A673 (cell line): Measurements from ENCODE around the gene SMCO1. TPM values are rescaled to one million over a fixed set of nuclear protein-coding genes. Genes with fewer than 3 reads are reported as not detected.

Experiments
- BruUV-seq: library from RNA; stranded (reverse); fragments of 400-500 nt; replicated peaks from 2 replicates; lab custom pipeline; 2021; lab: Mats Ljungman, UMichigan
- CTCF ChIA-PET: fragments of 300-600 bp; sonication (Branson Sonifier 250); formaldehyde crosslinking; loops from one replicate; lab custom pipeline; 2022; ENCODE audit warnings: antibody characterized with exemption; lab: Charles Lee
- POLR2A ChIA-PET: fragments of 300-600 bp; sonication (Branson Sonifier 250); formaldehyde crosslinking; loops from one replicate; lab custom pipeline; 2022; ENCODE audit warnings: antibody characterized with exemption; ENCODE audit not compliant: low non-redundant PET; lab: Charles Lee
- DNase-seq: peaks from one replicate; pipeline ENCODE4 v3.0.0-alpha.2; 2015; ENCODE audit warnings: low spot score
- H3K27ac ChIP-seq: fragments of 200-600 bp; sonication (generic); 2 replicates; pipeline ENCODE4 v1.5.1; 2016; ENCODE audit warnings: mixed run types, low read depth, mild to moderate bottlenecking, mixed read lengths, antibody characterized with exemption, low read length; ENCODE audit not compliant: poor library complexity, severe bottlenecking
- H3K27me3 ChIP-seq: fragments of 200-600 bp; sonication (generic); replicated peaks from 2 replicates; pipeline ENCODE4 v1.6.1; 2017; ENCODE audit warnings: mixed run types, low read depth, mild to moderate bottlenecking, mixed read lengths, antibody characterized with exemption, low read length; ENCODE audit not compliant: insufficient read depth, poor library complexity
- H3K36me3 ChIP-seq: fragments of 200-600 bp; sonication (generic); 2 replicates; pipeline ENCODE4 v1.6.1; 2016; ENCODE audit warnings: mixed run types, mild to moderate bottlenecking, mixed read lengths, antibody characterized with exemption, low read length; ENCODE audit not compliant: insufficient read depth, poor library complexity, severe bottlenecking
- H3K4me1 ChIP-seq: fragments of 200-600 bp; sonication (generic); 2 replicates; pipeline ENCODE4 v1.6.1; 2017; ENCODE audit warnings: mixed run types, mild to moderate bottlenecking, mixed read lengths, antibody characterized with exemption, low read length; ENCODE audit not compliant: insufficient read depth, poor library complexity, severe bottlenecking
- H3K4me3 ChIP-seq: fragments of 200-600 bp; sonication (generic); 2 replicates; pipeline ENCODE4 v1.5.1; 2016; ENCODE audit warnings: low read depth, mixed run types, mild to moderate bottlenecking, mixed read lengths, low read length; ENCODE audit not compliant: poor library complexity, severe bottlenecking
- H3K9me3 ChIP-seq: fragments of 200-600 bp; sonication (generic); 2 replicates; pipeline ENCODE4 v1.6.1; 2016; ENCODE audit warnings: mixed run types, low read depth, mild to moderate bottlenecking, mixed read lengths, antibody characterized with exemption, low read length; ENCODE audit not compliant: poor library complexity, severe bottlenecking
- CTCF ChIP-seq: fragments of 300-800, 200-600 bp; sonication (generic); conservative IDR thresholded peaks from 2 replicates; pipeline ENCODE4 v1.5.1; 2017; ENCODE audit warnings: low read depth, mild to moderate bottlenecking, antibody characterized with exemption, low read length, moderate library complexity, mixed read lengths
- EZH2 ChIP-seq: fragments of 200-600 bp; sonication (generic); IDR thresholded peaks from 2 replicates; pipeline ENCODE4 v1.6.1; 2017; ENCODE audit warnings: borderline replicate concordance, low read depth, mild to moderate bottlenecking, mixed read lengths, antibody characterized with exemption, low read length; ENCODE audit not compliant: poor library complexity, severe bottlenecking
- intact Hi-C: fragments of 100-400 bp; cut with micrococcal nuclease; formaldehyde crosslinking; loops from one replicate; pipeline ENCODE4 v1.10.0; 2022; ENCODE audit not compliant: unreplicated experiment
- total RNA-seq: library from RNA; stranded (reverse); gene quantifications from 2 replicates; pipeline ENCODE4 v1.2.3, GENCODE V29; 2021

Gene SMCO1
- total RNA-seq, 1 experiment from 2014 or later, result not detected

GRCh38 chr3:196541684-196542445 lies 26.7 kb upstream of the SMCO1 start:
- Histone ChIP-seq H3K27me3 (no peaks in the 10 kb centered on the region), H3K9me3 (no peaks in the 10 kb centered on the region), H3K27ac (no peak overlapping the region), H3K4me1 (no peaks in the 10 kb centered on the region), H3K36me3 (no peaks in the 10 kb centered on the region), H3K4me3 (no peak overlapping the region)
- ChIA-PET POLR2A (no interaction called here), CTCF (no interaction called here)
- intact Hi-C loops, result no loop called here
- BruUV-seq, result no TSS peak
- DNase-seq, result no peak
- TF ChIP-seq CTCF (no peak), EZH2 (no peak)

GRCh38 chr3:196537319-196537984 lies 22.3 kb upstream of the SMCO1 start:
- no TSS peak for BruUV-seq
- Histone ChIP-seq H3K27me3 (no peaks in the 10 kb centered on the region), H3K27ac (no peak overlapping the region), H3K36me3 (no peaks in the 10 kb centered on the region), H3K9me3 (no peaks in the 10 kb centered on the region), H3K4me3 (no peak overlapping the region), H3K4me1 (no peaks in the 10 kb centered on the region)
- intact Hi-C loops, result loop anchor here (5.0 to 10.0 kb wide), 2 partner anchors 150 to 427 kb away; partner anchors contain the start of gene PIGZ
- TF ChIP-seq EZH2, result no peak
- peak; percentile 85 for TF ChIP-seq CTCF
- DNase-seq, result peak; percentile 51
- ChIA-PET CTCF (interaction anchor here (0.6 to 1.0 kb wide), 2 partner anchors 9 to 49 kb away, joined by 3 read pairs; no protein-coding TSS in a partner anchor), POLR2A (no interaction called here)

GRCh38 chr3:196533260-196533681 lies 18.1 kb upstream of the SMCO1 start:
- H3K9me3 ChIP-seq, result no peaks in the 10 kb centered on the region
- no peaks in the 10 kb centered on the region for H3K36me3 ChIP-seq
- POLR2A ChIA-PET, result no interaction called here
- CTCF ChIA-PET, result no interaction called here
- H3K27me3 ChIP-seq, result no peaks in the 10 kb centered on the region
- no TSS peak for BruUV-seq
- peak overlapping the region; percentile 17 for H3K4me3 ChIP-seq
- DNase-seq, result peak; percentile 55
- no peaks in the 10 kb centered on the region for H3K4me1 ChIP-seq
- no peak overlapping the region for H3K27ac ChIP-seq
- no peak for TF ChIP-seq CTCF
- no peak for TF ChIP-seq EZH2
- intact Hi-C loops, result loop anchor here (10.0 kb wide), 1 partner anchor 432 kb away; the partner anchor contains the start of gene PIGZ
